Measurements from ENCODE around the gene ATM.

The ATM gene

GRCh38 chr11:108222574-108223347, at the start of gene ATM, which contains the start of gene NPAT:
Gene ATM (plus strand): TSS chr11:108223067. CDS start chr11:108227625, 4,558 bp downstream.
Gene NPAT (minus strand): TSS chr11:108222638. CDS start chr11:108222536, 102 bp downstream.
- no peak within 1 kb of the TSS for H3K27ac Mint-ChIP-seq
- no peaks in the 10 kb centered on the region for H3K27me3 Mint-ChIP-seq
- peaks cover 7% of the 10 kb centered on the region for H3K36me3 Mint-ChIP-seq
- H3K9me3 Mint-ChIP-seq = no peaks in the 10 kb centered on the region
- H3K4me3 Mint-ChIP-seq = no peak within 1 kb of the TSS
- peaks cover 43% of the 10 kb centered on the region for H3K4me1 Mint-ChIP-seq

GRCh38 chr11:108177570-108177969, 45.3 kb upstream of the ATM start:
- Mint-ChIP-seq H3K4me3 (no peak overlapping the region), H3K27ac (no peak overlapping the region), H3K36me3 (peaks cover 36% of the 10 kb centered on the region)

DNA sequence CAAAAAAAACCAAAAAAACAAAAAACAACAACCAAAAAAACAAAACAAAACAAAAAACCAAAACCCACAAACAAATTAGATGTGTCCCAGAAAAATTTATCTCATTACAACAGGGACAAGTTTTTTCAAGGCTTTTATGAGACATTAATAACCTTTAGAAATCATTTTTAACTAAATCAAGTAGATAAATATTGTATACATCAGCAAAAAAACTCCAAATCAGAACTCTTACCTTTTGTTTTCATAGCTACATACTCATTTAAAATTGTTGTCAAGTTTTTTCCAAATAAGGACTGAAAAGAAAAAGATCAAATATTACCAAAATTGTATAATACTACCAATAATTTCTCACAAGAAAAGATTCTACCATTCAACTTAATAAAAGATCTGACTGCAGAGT, 29.1 kb upstream of the ATM start:
- Mint-ChIP-seq H3K9me3 (no peaks in the 10 kb centered on the region), H3K36me3 (peaks cover 12% of the 10 kb centered on the region), H3K4me1 (peaks cover 47% of the 10 kb centered on the region), H3K4me3 (no peak overlapping the region), H3K27me3 (no peaks in the 10 kb centered on the region), H3K27ac (peak overlapping the region; percentile 81)

More at GRCh38 chr11:108177570-108177969, 45.3 kb upstream of the ATM start:
- H3K27me3 Mint-ChIP-seq = no peaks in the 10 kb centered on the region
- peaks cover 17% of the 10 kb centered on the region for H3K4me1 Mint-ChIP-seq
- no peaks in the 10 kb centered on the region for H3K9me3 Mint-ChIP-seq

DNA sequence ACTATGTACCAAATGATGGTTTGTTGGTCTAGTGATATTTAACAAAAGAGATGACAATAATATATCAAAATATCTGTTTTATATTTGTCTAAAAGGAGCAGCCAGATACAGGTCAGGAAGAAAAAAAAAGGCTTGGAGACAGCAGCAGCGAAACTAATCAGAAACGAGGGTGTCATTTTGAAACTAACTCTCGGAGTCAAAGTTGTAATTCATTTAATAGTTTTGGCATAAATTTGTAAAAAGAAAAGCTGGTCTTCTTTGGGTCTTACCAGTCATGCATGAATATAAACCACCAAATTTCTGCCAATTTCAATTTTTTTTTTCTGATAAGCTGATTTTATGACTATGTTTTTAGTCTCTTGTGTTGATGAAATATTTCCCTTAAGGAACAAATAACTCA, 26.0 kb upstream of the ATM start:
- Mint-ChIP-seq H3K4me1 (peaks cover 72% of the 10 kb centered on the region), H3K4me3 (peak overlapping the region; percentile 23), H3K36me3 (peaks cover 16% of the 10 kb centered on the region)

DNA sequence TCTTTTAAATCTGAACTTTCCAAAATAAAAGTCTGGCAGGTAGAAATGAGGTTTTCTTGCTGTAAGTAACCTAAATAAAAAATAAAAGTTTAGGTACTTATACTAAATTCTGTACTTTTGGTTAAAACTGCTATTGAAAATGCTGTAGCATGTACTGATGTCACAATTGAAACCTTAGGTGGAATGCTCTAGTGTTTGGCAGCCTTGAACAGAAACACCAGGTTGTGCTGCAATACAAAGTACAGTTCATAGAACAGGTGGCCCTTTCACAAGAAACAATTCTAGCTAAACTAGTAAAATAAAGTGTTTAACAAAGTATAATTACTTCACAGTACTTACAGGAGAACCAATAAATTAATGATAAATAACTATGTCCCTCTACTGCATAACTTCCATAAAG, 25.5 kb upstream of the ATM start:
- Mint-ChIP-seq H3K4me1 (peaks cover 77% of the 10 kb centered on the region), H3K27ac (peak overlapping the region; percentile 76), H3K9me3 (no peaks in the 10 kb centered on the region), H3K27me3 (no peaks in the 10 kb centered on the region), H3K4me3 (peak overlapping the region; percentile 23), H3K36me3 (peaks cover 16% of the 10 kb centered on the region)

More for the DNA sequence above, 26.0 kb upstream of the ATM start:
- Mint-ChIP-seq H3K9me3 (no peaks in the 10 kb centered on the region), H3K27me3 (no peaks in the 10 kb centered on the region), H3K27ac (peak overlapping the region; percentile 76)

GRCh38 chr11:108198833-108199232, 24.0 kb upstream of the ATM start:
- no peaks in the 10 kb centered on the region for H3K9me3 Mint-ChIP-seq

GRCh38 chr11:108199446-108200321, 23.2 kb upstream of the ATM start:
- Mint-ChIP-seq H3K4me1 (peaks cover 92% of the 10 kb centered on the region), H3K27me3 (no peaks in the 10 kb centered on the region), H3K27ac (peak overlapping the region; percentile 97), H3K9me3 (no peaks in the 10 kb centered on the region), H3K4me3 (peak overlapping the region; percentile 64), H3K36me3 (peaks cover 28% of the 10 kb centered on the region)

More at GRCh38 chr11:108198833-108199232, 24.0 kb upstream of the ATM start:
- H3K27me3 Mint-ChIP-seq = no peaks in the 10 kb centered on the region
- H3K27ac Mint-ChIP-seq = peak overlapping the region; percentile 75
- H3K4me3 Mint-ChIP-seq = no peak overlapping the region
- peaks cover 23% of the 10 kb centered on the region for H3K36me3 Mint-ChIP-seq
- peaks cover 91% of the 10 kb centered on the region for H3K4me1 Mint-ChIP-seq

DNA sequence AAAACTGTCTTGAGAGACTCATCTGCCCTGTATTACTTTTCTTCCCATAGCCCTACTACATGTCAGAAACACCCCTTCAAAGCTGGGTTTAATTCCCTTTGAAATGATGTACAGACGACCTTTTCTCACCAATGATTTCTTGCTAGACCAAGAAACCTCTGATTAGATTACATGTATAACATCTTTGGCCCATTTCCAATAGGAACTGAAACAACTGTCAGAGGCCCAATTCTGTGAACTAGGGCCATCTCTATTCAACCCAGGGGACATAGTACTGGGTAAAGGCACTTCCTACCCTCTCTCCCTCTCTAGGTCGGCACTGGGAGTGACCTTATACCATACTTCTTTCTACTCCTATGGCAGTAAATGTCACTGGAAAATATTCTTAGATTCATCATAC, 19.8 kb upstream of the ATM start:
- peak overlapping the region; percentile 68 for H3K27ac Mint-ChIP-seq
- H3K4me1 Mint-ChIP-seq = peaks cover 72% of the 10 kb centered on the region
- peaks cover 40% of the 10 kb centered on the region for H3K36me3 Mint-ChIP-seq
- H3K27me3 Mint-ChIP-seq = no peaks in the 10 kb centered on the region
- H3K4me3 Mint-ChIP-seq = no peak overlapping the region
- H3K9me3 Mint-ChIP-seq = no peaks in the 10 kb centered on the region

DNA sequence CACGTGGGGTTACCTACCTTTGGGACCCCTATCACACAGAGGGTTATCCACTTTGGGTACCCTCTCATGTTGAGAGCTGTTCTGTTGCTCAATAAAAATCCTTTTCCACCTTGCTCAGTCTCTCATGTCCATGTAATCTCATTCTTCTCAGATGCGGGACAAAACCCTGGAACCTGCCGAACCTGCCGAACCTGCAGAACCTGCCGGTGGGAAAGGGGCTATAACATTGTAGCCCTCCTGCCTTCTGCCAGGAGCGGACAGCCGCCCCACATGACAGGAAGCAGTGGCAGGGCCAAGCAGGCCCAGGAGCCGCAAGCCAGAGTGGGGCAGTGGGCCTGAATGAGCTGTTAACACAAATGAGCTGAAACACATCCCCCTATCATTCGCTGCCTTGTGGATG, 18.5 kb upstream of the ATM start:
- Mint-ChIP-seq H3K36me3 (peaks cover 40% of the 10 kb centered on the region), H3K4me1 (peaks cover 68% of the 10 kb centered on the region), H3K27me3 (no peaks in the 10 kb centered on the region), H3K27ac (no peak overlapping the region), H3K9me3 (no peaks in the 10 kb centered on the region), H3K4me3 (no peak overlapping the region)

DNA sequence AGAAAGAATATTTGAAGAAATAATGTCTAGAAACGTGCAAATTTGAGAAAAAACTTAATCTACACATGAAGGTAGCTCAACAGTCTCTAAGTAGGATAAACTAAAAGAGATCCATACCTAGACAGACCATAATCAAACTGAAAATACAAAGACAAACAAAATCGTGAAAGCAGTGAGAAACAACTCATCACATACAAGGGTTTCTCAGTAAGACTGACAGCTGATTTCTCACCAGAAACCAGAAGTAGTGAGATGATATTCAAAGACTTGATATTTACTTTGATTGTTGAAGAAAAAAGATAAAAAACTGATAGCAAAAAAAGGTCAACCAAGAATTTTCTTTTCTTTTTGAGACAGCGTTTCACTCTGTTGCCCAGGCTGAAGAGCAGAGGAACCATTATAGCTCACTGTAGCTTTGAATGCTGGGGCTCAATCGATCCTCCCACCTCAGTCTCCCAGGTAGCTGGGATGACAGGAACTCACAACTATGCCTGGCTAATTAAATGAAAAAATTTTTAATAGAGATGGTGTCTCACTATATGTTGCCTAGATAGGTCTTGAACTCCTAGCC, 17.9 kb upstream of the ATM start:
- H3K27ac Mint-ChIP-seq = peak overlapping the region; percentile 13
- H3K4me3 Mint-ChIP-seq = no peak overlapping the region
- H3K9me3 Mint-ChIP-seq = no peaks in the 10 kb centered on the region
- H3K4me1 Mint-ChIP-seq = peaks cover 66% of the 10 kb centered on the region
- no peaks in the 10 kb centered on the region for H3K27me3 Mint-ChIP-seq
- H3K36me3 Mint-ChIP-seq = peaks cover 38% of the 10 kb centered on the region

DNA sequence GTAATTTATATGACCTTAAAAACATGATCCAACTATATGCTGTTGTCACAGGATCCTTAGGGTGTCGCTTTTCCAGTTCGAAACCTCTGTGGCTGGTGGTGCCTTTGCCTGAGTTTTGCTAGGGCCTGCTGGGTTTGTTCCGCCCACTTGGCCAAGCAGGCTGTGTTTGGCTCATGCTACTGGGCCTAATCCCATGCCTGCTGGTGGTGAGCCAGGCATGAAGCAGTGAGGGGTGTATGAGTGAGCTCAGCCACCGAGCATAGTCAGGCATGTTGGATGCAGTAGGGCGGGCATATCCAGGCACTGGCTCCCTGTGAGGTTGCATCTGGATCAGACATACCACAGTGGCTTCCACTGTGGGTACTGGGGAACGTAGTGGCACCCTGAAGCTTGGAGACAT, 16.7 kb upstream of the ATM start:
- no peaks in the 10 kb centered on the region for H3K27me3 Mint-ChIP-seq
- H3K9me3 Mint-ChIP-seq = peaks cover 6% of the 10 kb centered on the region
- H3K27ac Mint-ChIP-seq = no peak overlapping the region
- H3K4me1 Mint-ChIP-seq = peaks cover 66% of the 10 kb centered on the region
- peaks cover 46% of the 10 kb centered on the region for H3K36me3 Mint-ChIP-seq
- no peak overlapping the region for H3K4me3 Mint-ChIP-seq

DNA sequence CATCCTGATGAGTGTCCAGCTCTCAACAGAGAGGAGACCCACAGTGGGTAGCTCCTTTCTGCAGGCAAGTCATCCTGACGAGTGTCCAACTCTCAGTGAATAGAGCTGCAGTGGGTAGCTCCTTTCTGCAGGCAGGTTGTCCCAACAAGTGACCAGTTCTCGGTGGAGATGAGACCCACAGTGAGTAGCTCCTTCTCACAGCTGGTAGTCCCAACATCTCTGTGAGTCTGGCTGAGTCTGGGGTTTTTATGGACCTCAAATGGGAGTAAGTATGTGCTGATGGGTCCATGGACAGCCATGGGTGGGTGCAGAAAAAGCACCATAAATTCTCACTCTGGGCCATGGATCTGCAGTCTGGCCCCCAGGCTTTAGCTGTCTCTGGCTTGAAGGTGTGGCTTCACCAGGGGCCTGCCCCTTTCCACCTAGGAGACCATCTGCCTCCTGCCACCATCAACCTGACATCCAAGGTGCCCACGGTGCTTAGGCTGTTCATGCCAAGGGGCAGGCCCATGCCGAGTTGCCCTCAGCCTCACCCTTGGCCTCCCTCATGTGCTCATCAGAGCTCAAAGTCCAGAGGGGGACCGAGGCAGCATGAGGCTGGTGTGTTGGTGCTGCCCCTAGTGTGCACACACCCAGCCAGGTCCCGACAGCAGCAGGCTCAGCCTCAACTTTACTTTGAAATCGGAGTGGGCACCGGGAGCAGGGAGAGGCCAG, 15.7 kb upstream of the ATM start:
- Mint-ChIP-seq H3K9me3 (peaks cover 6% of the 10 kb centered on the region), H3K4me1 (peaks cover 70% of the 10 kb centered on the region), H3K4me3 (no peak overlapping the region)

DNA sequence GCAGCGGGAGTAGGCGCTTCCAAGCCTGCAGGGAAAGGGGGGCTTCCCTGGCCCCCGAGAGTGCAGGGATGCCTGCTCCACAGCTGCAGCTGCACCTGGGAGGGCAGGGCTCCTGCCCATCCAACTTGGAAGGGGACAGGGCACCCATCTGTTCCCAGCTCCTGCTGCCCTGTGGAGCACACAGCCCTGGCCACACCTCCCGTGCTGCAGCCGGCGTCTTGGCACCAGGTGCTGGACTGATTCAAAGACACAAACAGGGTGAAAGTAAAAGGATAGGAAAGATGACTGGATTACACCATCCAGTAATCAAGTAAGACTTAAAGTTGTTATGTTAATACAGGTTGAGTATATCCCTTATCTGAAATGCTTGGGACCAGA, 15.2 kb upstream of the ATM start:
- peaks cover 55% of the 10 kb centered on the region for H3K36me3 Mint-ChIP-seq
- peaks cover 6% of the 10 kb centered on the region for H3K9me3 Mint-ChIP-seq
- no peak overlapping the region for H3K4me3 Mint-ChIP-seq
- peaks cover 69% of the 10 kb centered on the region for H3K4me1 Mint-ChIP-seq
- no peak overlapping the region for H3K27ac Mint-ChIP-seq
- no peaks in the 10 kb centered on the region for H3K27me3 Mint-ChIP-seq

More for the DNA sequence above, 15.7 kb upstream of the ATM start:
- Mint-ChIP-seq H3K27ac (no peak overlapping the region), H3K36me3 (peaks cover 53% of the 10 kb centered on the region), H3K27me3 (no peaks in the 10 kb centered on the region)

DNA sequence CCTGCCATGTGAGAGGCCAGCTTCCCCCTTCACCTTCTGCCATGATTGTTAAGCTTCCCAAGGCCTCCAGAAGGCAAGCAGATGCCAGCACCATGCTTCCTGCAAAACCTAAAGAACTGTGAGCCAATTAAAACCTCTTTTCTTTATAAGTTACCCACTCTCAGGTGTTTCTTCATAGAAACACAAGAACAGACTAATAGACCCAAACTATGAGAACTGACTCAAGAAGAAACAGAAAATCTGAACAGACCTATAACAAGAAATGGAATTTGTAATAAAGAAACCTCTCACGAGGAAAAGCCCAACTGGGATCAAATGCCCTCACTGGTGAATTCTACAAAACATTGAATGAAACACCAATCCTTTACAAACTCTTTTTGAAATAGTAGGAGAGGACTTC, 12.4 kb upstream of the ATM start:
- H3K4me1 Mint-ChIP-seq = peaks cover 68% of the 10 kb centered on the region
- H3K27me3 Mint-ChIP-seq = no peaks in the 10 kb centered on the region
- H3K4me3 Mint-ChIP-seq = no peak overlapping the region
- peaks cover 39% of the 10 kb centered on the region for H3K36me3 Mint-ChIP-seq
- H3K9me3 Mint-ChIP-seq = peaks cover 6% of the 10 kb centered on the region
- peak overlapping the region; percentile 51 for H3K27ac Mint-ChIP-seq

DNA sequence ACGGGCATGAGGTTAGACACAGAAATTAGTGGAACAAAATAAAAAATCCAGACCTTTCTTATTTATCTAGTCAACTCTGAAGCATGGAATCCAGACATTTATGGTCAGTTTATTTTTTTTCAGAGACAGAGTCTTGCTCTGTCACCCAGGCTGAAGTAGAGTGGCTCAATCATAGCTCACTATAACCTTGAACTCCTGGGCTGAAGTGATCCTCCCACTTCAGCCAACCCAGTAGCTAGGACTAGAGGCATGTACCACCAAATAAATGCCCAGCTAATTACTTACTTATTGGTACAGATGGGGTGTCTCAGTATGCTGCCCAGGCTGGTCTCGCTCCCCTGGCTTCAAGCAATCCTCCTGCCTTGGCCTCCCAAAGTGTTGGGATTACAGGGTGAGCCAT, 9.1 kb upstream of the ATM start:
- H3K4me3 Mint-ChIP-seq = peak overlapping the region; percentile 26
- peaks cover 6% of the 10 kb centered on the region for H3K9me3 Mint-ChIP-seq
- H3K36me3 Mint-ChIP-seq = peaks cover 22% of the 10 kb centered on the region
- H3K27ac Mint-ChIP-seq = peak overlapping the region; percentile 66
- H3K4me1 Mint-ChIP-seq = peaks cover 87% of the 10 kb centered on the region
- H3K27me3 Mint-ChIP-seq = no peaks in the 10 kb centered on the region

Data from activated naive CD4-positive, alpha-beta T cell treated with anti-CD3 and anti-CD28 coated beads, Interleukin-2, amount 50 U/mL, for 24 hours (primary cell).